Neural cell (in vitro differentiated cells): ENCODE results near the gene USP3.

Experiments used
- EP300 ChIP-seq: fragments of 450-650 bp; conservative IDR thresholded peaks from 2 replicates; pipeline ENCODE4 v1.6.1; 2014; ENCODE audit warnings: antibody characterized with exemption, mild to moderate bottlenecking, moderate library complexity; ENCODE audit not compliant: poor library complexity, severe bottlenecking
- EZH2 ChIP-seq: fragments of 200-600, 300-800 bp; shearing (Covaris generic), sonication (generic); IDR thresholded peaks from 2 replicates; pipeline ENCODE4 v1.6.1; 2014; ENCODE audit warnings: antibody characterized with exemption, low read length, borderline replicate concordance, mild to moderate bottlenecking; ENCODE audit not compliant: insufficient read depth, poor library complexity, severe bottlenecking
- MXI1 ChIP-seq: fragments of 450-650 bp; conservative IDR thresholded peaks from 2 replicates; pipeline ENCODE4 v1.6.1; 2014; ENCODE audit warnings: antibody characterized with exemption, mild to moderate bottlenecking; ENCODE audit not compliant: poor library complexity, severe bottlenecking
- RAD21 ChIP-seq: fragments of 450-650 bp; conservative IDR thresholded peaks from 2 replicates; pipeline ENCODE4 v1.6.1; 2014; ENCODE audit warnings: antibody characterized with exemption, mild to moderate bottlenecking, moderate library complexity
- REST ChIP-seq: IDR thresholded peaks from 2 replicates; pipeline ENCODE4 v1.6.1; 2012; ENCODE audit warnings: borderline replicate concordance
- TF ChIP-seq, protein P1 (sequence below): fragments of 450-650 bp; IDR thresholded peaks from 2 replicates; pipeline ENCODE4 v1.5.1; 2014; ENCODE audit warnings: antibody characterized with exemption, mild to moderate bottlenecking, moderate library complexity; ENCODE audit not compliant: poor library complexity, severe bottlenecking

- TF ChIP-seq, protein P1, sequence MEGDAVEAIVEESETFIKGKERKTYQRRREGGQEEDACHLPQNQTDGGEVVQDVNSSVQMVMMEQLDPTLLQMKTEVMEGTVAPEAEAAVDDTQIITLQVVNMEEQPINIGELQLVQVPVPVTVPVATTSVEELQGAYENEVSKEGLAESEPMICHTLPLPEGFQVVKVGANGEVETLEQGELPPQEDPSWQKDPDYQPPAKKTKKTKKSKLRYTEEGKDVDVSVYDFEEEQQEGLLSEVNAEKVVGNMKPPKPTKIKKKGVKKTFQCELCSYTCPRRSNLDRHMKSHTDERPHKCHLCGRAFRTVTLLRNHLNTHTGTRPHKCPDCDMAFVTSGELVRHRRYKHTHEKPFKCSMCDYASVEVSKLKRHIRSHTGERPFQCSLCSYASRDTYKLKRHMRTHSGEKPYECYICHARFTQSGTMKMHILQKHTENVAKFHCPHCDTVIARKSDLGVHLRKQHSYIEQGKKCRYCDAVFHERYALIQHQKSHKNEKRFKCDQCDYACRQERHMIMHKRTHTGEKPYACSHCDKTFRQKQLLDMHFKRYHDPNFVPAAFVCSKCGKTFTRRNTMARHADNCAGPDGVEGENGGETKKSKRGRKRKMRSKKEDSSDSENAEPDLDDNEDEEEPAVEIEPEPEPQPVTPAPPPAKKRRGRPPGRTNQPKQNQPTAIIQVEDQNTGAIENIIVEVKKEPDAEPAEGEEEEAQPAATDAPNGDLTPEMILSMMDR = no peak
- no peak for TF ChIP-seq EZH2
- no peak for TF ChIP-seq RAD21
- no peak for TF ChIP-seq REST
- TF ChIP-seq MXI1 = no peak
- TF ChIP-seq EP300 = no peak
Observed at GRCh38 chr15:63523306-63523990, 19.1 kb downstream of the USP3 start.
